Measurements from ENCODE around the gene H6PD.

The H6PD gene

DNA sequence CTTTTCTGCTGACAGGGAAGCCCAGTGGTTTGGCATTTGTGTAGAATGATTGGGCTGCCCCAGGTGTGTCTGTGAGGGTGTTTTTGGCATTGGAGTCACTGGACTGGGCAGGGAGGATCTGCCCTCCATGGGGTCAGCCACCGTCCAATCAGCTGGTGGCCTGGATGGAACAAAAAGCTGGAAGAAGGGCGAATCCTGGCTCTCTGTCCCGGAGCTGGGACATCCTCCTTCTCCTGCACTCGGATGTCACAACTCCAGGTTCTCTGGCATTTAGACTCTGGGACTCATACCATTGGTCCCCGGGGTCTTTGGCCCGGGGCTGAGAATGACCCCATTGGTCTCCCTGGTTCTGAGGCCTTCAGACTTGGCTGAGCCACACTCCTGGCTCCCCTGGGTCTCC, 69.3 kb downstream of the H6PD start (continued):
- no peak for TF ChIP-seq ZXDB (tag by site-specific recombination; IDR thresholded peaks at IDR 0.05)

DNA sequence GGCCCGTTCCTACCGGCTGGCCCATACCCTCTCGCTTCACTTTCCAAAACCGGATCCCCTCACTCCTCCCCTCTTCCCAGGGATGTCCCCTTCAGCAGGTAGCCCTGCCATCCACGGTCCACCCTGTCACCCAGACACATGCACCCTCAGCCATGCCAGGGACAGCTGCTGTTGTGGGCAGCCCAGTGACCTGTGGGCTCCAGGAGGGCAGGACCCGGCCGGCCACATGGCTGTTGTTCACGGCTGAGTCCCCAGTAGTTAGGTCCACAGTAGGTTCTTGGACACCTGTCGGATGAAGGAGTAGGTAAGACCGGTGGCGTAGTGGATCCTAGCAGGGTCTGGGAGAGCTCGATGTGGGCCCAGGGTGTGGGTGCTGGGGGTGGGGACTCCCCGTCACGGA, 70.6 kb downstream of the H6PD start:
- Histone ChIP-seq H3K9me3 (ENCODE audit: control insufficient read depth, insufficient read depth, low read depth, low read length) (no peaks in the 10 kb centered on the region), H3K36me3 (ENCODE audit: control insufficient read depth in 2 of 2, insufficient read depth in 1 of 2, low read length in 2 of 2) (no peaks in the 10 kb centered on the region), H3K4me3 (ENCODE audit: low read depth, low read length) (no peak overlapping the region), H3K4me1 (ENCODE audit: control insufficient read depth, insufficient read depth, low read length) (peaks cover 7% of the 10 kb centered on the region; the same call in 1 of the 2 replicates), H3K27ac (ENCODE audit: extremely low read depth, low read depth, low read length) (no peak overlapping the region)
- CTCF ChIA-PET = interaction anchor here (1.7 kb wide), 1 partner anchor 15 kb away, joined by 5 read pairs; no protein-coding TSS in a partner anchor
- POLR2A ChIA-PET = no interaction called here
- TF ChIP-seq ZNF2 (tag by site-specific recombination; IDR thresholded peaks at IDR 0.05) = no peak
- TF ChIP-seq ZNF658 (tag by site-specific recombination; IDR thresholded peaks at IDR 0.05) = no peak
- no peak for TF ChIP-seq ZNF600 (tag by site-specific recombination; IDR thresholded peaks at IDR 0.05)
- TF ChIP-seq KLF1 (tag by site-specific recombination; IDR thresholded peaks at IDR 0.05) = no peak
- no peak for TF ChIP-seq ZNF174 (tag by site-specific recombination; IDR thresholded peaks at IDR 0.05)
- TF ChIP-seq BCL11B (tag by site-specific recombination; IDR thresholded peaks at IDR 0.05; ENCODE audit: low read depth) = no peak
- no peak for TF ChIP-seq CTCF (tag by site-specific recombination; IDR thresholded peaks at IDR 0.05)
- no peak for TF ChIP-seq ZNF776 (tag by site-specific recombination; IDR thresholded peaks at IDR 0.05; ENCODE audit: borderline replicate concordance)
- TF ChIP-seq, protein P1, sequence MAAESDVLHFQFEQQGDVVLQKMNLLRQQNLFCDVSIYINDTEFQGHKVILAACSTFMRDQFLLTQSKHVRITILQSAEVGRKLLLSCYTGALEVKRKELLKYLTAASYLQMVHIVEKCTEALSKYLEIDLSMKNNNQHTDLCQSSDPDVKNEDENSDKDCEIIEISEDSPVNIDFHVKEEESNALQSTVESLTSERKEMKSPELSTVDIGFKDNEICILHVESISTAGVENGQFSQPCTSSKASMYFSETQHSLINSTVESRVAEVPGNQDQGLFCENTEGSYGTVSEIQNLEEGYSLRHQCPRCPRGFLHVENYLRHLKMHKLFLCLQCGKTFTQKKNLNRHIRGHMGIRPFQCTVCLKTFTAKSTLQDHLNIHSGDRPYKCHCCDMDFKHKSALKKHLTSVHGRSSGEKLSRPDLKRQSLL (tag by site-specific recombination; IDR thresholded peaks at IDR 0.05) = no peak
- no peak for TF ChIP-seq YY2 (tag by site-specific recombination; IDR thresholded peaks at IDR 0.05)
- no peak for TF ChIP-seq IKZF3 (tag by site-specific recombination; IDR thresholded peaks at IDR 0.05)
- TF ChIP-seq ZNF510 (tag by site-specific recombination; IDR thresholded peaks at IDR 0.05; ENCODE audit: insufficient replicate concordance) = no peak
- TF ChIP-seq, protein P2, sequence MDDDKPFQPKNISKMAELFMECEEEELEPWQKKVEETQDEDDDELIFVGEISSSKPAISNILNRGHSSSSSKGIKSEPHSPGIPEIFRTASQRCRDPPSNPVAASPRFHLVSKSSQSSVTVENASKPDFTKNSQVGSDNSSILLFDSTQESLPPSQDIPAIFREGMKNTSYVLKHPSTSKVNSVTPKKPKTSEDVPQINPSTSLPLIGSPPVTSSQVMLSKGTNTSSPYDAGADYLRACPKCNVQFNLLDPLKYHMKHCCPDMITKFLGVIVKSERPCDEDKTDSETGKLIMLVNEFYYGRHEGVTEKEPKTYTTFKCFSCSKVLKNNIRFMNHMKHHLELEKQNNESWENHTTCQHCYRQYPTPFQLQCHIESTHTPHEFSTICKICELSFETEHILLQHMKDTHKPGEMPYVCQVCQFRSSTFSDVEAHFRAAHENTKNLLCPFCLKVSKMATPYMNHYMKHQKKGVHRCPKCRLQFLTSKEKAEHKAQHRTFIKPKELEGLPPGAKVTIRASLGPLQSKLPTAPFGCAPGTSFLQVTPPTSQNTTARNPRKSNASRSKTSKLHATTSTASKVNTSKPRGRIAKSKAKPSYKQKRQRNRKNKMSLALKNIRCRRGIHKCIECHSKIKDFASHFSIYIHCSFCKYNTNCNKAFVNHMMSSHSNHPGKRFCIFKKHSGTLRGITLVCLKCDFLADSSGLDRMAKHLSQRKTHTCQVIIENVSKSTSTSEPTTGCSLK (tag by site-specific recombination; IDR thresholded peaks at IDR 0.05) = no peak
- TF ChIP-seq ZBTB8A (tag by site-specific recombination; IDR thresholded peaks at IDR 0.05) = no peak
- no peak for TF ChIP-seq ZNF157 (tag by site-specific recombination; IDR thresholded peaks at IDR 0.05)
- TF ChIP-seq ZNF202 (tag by site-specific recombination; IDR thresholded peaks at IDR 0.05; ENCODE audit: borderline replicate concordance) = no peak
- no peak for TF ChIP-seq ZNF394 (tag by site-specific recombination; IDR thresholded peaks at IDR 0.05; ENCODE audit: borderline replicate concordance)
- no peak for TF ChIP-seq ZSCAN23 (tag by site-specific recombination; IDR thresholded peaks at IDR 0.05)

GRCh38 chr1:9306006-9306405, 71.4 kb downstream of the H6PD start:
- ChIA-PET CTCF (interaction anchor here (1.7 kb wide), 1 partner anchor 16 kb away, joined by 5 read pairs; no protein-coding TSS in a partner anchor), POLR2A (no interaction called here)
- TF ChIP-seq, protein P3, sequence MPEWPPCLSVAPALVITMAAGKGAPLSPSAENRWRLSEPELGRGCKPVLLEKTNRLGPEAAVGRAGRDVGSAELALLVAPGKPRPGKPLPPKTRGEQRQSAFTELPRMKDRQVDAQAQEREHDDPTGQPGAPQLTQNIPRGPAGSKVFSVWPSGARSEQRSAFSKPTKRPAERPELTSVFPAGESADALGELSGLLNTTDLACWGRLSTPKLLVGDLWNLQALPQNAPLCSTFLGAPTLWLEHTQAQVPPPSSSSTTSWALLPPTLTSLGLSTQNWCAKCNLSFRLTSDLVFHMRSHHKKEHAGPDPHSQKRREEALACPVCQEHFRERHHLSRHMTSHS (tag by site-specific recombination; IDR thresholded peaks at IDR 0.05) = no peak
- TF ChIP-seq ZNF707 (tag by site-specific recombination; IDR thresholded peaks at IDR 0.05) (no peak), ZNF623 (tag by site-specific recombination; IDR thresholded peaks at IDR 0.05) (no peak), ZNF777 (tag by site-specific recombination; IDR thresholded peaks at IDR 0.05; ENCODE audit: borderline replicate concordance) (no peak), ZNF529 (tag by site-specific recombination; IDR thresholded peaks at IDR 0.05; ENCODE audit: insufficient replicate concordance) (no peak)
- TF ChIP-seq, protein P4, sequence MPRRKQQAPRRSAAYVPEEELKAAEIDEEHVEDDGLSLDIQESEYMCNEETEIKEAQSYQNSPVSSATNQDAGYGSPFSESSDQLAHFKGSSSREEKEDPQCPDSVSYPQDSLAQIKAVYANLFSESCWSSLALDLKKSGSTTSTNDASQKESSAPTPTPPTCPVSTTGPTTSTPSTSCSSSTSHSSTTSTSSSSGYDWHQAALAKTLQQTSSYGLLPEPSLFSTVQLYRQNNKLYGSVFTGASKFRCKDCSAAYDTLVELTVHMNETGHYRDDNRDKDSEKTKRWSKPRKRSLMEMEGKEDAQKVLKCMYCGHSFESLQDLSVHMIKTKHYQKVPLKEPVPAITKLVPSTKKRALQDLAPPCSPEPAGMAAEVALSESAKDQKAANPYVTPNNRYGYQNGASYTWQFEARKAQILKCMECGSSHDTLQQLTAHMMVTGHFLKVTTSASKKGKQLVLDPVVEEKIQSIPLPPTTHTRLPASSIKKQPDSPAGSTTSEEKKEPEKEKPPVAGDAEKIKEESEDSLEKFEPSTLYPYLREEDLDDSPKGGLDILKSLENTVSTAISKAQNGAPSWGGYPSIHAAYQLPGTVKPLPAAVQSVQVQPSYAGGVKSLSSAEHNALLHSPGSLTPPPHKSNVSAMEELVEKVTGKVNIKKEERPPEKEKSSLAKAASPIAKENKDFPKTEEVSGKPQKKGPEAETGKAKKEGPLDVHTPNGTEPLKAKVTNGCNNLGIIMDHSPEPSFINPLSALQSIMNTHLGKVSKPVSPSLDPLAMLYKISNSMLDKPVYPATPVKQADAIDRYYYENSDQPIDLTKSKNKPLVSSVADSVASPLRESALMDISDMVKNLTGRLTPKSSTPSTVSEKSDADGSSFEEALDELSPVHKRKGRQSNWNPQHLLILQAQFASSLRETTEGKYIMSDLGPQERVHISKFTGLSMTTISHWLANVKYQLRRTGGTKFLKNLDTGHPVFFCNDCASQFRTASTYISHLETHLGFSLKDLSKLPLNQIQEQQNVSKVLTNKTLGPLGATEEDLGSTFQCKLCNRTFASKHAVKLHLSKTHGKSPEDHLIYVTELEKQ (tag by site-specific recombination; IDR thresholded peaks at IDR 0.05; ENCODE audit: borderline replicate concordance) = no peak

More at GRCh38 chr1:9306006-9306405, 71.4 kb downstream of the H6PD start:
- H3K9me3 ChIP-seq (ENCODE audit: control insufficient read depth, insufficient read depth, low read depth, low read length) = no peaks in the 10 kb centered on the region
- peaks cover 9% of the 10 kb centered on the region for H3K4me1 ChIP-seq (ENCODE audit: control insufficient read depth, insufficient read depth, low read length)
- no peaks in the 10 kb centered on the region for H3K36me3 ChIP-seq (ENCODE audit: control insufficient read depth in 2 of 2, insufficient read depth in 1 of 2, low read length in 2 of 2)
- no peak overlapping the region for H3K4me3 ChIP-seq (ENCODE audit: low read depth, low read length)
- no peak overlapping the region for H3K27ac ChIP-seq (ENCODE audit: extremely low read depth, low read depth, low read length)
